HG03159 (cell line): ENCODE measurements around the gene OR7G3.

Experiments used
- ATAC-seq: cut with Tn5 transposase; IDR thresholded peaks from one replicate; pipeline ENCODE4 v1.9.1; 2021; ENCODE audit warnings: mild to moderate bottlenecking, moderate library complexity; ENCODE audit not compliant: unreplicated experiment

OR7G3 gene

DNA sequence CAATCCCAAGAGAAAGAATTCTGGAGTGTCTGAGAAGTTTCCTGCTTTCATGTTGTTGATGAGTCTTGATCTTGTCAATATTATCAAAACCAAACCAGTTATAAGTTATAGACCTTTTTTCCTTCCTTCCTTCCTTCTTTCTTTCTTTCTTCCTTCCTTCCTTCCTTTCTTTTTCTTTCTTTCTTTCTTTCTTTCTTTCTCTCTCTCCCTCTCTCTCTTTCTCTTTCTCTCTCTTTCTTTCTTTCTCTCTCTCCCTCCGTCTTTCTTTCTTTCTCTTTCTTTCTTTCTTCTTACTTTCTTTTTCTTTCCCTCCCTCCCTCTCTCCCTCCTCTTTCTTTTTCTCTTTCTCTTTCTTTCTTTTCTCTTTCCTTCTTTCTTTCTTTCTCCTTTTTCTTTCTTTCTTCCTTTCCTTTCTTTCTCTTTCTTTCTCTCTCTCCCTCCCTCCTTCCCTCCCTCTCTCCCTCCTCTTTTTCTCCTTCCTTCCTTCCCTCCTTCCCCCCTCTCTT is at the start of gene OR7G3:
OR7G3 (minus strand) TSS at position 51 of the 506 bp plus-strand sequence; CDS start at position 51, 0 bp downstream.
- ATAC-seq: no peak

- ATAC-seq: no peak
Measured at GRCh38 chr19:9175326-9175725, 48.6 kb upstream of the OR7G3 start.

GRCh38 chr19:9171393-9171991 is 44.7 kb upstream of the OR7G3 start:
- no peak for ATAC-seq

GRCh38 chr19:9166846-9167245 is 40.1 kb upstream of the OR7G3 start:
- ATAC-seq: no peak

GRCh38 chr19:9165261-9165660 is 38.5 kb upstream of the OR7G3 start:
- ATAC-seq: no peak

GRCh38 chr19:9161427-9161826 is 34.7 kb upstream of the OR7G3 start:
- ATAC-seq: no peak

- ATAC-seq: no peak
Measured at GRCh38 chr19:9159891-9160290, 33.1 kb upstream of the OR7G3 start.

DNA sequence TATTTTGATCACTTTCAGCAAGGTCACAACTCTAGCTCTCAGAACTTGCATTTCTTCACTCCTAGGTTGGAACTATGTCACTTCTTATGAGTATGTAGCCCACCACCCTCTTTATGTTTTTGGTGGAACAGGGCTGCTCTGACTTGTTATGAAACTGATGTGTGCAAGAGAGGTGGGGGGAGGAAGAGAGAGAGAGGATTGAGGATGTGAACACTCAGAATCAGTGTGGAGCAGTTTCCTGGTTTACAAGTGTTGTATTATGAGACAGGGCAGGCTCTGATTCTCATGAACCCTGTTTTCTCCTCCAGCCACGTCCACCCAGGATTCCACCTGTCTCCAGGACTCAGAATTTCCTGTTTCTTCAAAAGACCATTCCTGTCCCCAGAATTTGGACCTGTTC is 29.6 kb upstream of the OR7G3 start:
- no peak for ATAC-seq

GRCh38 chr19:9155591-9155990 is 28.8 kb upstream of the OR7G3 start:
- no peak for ATAC-seq

DNA sequence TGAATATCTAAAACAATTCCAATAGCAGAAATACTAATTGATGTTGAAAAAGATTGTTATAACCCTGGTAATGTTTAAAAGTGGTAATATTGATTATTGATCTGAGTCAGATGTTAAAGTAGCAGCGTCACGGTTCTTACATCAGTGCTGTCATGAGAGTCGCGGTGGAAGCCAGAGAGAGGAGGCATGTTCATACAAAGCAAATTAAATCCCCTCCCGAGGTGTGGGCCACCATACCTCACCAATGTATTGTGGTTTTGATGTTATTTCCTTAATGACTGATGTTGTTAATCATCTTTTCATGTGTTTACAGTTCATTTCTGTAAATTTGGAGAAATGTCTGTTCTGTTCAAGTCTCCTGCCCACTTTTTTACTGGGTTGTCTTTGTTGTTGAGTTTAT is 24.6 kb upstream of the OR7G3 start:
- ATAC-seq: no peak

DNA sequence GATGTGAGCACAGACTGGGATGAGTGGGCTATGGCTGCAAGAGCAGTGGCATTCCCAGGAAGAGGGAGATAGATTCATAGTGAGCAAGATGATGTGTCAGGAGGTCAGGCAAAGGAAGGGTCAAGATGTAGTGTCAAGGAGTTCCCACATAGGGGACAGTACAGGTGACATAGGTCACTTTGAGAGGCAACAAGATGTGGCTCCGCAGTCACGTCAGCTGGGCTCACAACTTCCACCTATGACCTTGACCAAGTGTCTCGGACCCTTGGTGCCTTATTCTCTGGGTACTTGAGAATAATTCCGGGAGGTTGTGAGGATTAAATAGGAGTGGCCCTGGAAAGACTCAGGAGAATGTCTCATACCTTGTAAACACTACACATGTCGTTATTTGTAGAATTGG is 23.9 kb upstream of the OR7G3 start:
- no peak for ATAC-seq

- ATAC-seq: no peak
Measured at GRCh38 chr19:9149997-9150396, 23.2 kb upstream of the OR7G3 start.

- ATAC-seq: no peak
Measured at GRCh38 chr19:9148697-9149096, 21.9 kb upstream of the OR7G3 start.

DNA sequence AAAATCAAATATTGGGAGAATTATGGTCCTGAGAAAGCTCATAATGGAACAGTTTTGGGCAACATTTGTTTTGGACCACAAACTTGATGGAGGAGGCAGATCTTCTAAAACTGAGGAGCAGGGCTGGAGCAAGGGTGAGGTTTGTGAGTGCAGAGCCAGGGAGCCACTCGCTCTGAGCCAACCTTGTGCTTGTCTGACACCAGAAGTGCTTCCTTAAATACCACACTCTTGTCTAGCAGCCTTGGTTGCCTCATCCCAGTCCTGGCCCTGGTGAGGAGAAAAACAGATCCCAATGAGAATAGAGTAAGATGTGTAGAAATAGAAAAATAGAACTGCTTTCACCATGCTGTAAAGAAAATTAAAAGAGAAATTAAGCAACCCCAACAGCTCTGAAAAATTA is 20.1 kb upstream of the OR7G3 start:
- no peak for ATAC-seq

DNA sequence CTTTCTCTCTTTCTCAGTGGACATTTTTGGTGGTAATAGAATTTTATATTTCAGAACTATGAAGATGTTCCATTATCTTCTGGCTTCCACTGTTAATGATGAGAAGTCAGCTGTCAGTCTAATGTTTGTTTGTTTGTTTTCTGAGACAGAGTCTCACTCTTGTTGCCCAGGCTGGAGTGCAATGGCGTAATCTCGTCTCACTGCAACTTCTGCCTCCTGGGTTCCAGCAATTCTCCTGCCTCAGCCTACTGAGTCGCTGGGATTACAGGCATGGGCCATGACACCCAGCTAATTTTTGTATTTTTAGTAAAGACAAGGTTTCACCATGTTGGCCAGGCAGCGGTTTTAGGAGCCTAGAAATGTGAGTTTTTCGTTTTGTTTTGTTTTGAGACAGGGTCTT is 18.2 kb upstream of the OR7G3 start:
- no peak for ATAC-seq

DNA sequence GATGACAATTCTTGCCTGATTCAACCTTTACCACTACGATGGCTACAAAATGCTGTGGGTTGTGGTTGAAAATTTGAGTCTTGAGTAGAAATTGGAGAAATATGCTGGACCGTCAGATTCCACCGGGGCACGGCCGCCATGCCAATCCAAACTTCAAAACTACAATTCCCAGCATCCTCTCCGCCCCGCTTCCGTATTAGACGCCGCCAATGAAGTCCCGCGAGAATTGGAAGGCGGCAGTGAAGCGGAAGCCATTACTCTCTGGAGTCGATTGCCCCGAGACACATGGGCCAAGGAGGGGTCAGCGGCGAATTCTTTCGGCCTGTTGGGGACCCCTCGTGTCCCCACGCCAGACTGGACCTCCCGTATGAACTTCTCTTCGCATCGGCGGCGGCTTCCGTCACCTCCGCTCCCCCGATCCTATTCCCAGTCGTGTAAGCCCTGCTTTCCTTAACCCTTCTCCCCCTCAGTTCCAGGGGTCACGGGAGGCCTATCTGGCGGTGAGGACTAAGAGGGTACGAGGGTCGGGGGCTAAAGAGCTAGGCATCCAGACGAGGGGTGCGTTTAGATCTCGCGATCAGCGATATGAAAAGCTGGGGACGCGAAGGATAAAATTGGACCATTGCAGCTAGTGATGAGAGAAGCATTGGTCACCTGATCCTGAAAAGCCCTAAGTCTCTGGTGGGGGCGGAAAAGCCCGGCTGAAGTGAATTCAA is 13.6 kb upstream of the OR7G3 start, which contains the start of gene ZNF317:
ZNF317 (plus strand) TSS at position 239 of the 716 bp plus-strand sequence. CDS start 15,620 bp downstream, outside the sequence.
- ATAC-seq: peak; percentile 92

DNA sequence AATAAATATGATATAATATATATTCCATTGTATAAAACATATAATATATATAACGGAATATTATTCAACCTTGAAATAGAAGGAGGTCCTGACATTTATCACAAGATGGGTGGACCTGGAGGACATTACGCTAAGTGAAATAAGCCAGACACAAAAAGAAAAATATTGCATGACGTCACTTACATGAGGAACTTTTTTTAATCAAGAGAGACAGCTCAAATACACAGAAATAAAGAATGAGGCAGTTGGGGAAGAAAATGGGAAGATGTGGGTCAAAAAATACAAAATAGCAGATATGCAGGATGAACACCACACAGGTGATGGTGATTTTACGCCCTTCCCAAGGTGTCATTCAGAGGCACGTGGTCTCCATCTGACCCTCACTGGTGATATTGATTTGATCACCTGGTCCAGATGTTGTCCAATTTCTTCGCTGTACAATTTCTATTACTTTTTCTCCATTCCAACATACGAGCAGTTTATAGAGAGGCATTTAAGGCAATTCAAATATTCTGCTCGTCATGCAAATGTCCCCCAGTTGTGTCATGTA is 12.9 kb upstream of the OR7G3 start:
- no peak for ATAC-seq

GRCh38 chr19:9132422-9132821 is 5.7 kb upstream of the OR7G3 start:
- no peak for ATAC-seq

- no peak for ATAC-seq
Measured at GRCh38 chr19:9130965-9131364, 4.2 kb upstream of the OR7G3 start.

GRCh38 chr19:9128171-9128570 is 1.4 kb upstream of the OR7G3 start:
- ATAC-seq: no peak

GRCh38 chr19:9116547-9116946 is 10.2 kb downstream of the OR7G3 start:
- no peak for ATAC-seq

GRCh38 chr19:9115307-9115813 is 11.4 kb downstream of the OR7G3 start, which contains the start of gene OR7G1:
Gene OR7G1 (minus strand): TSS chr19:9115763. CDS start chr19:9115763, 0 bp downstream.
- no peak for ATAC-seq
